GM08714 (cell line): ENCODE data around the gene FBLN1.
"Not testable (repeated sequence)": the region's sequence is repeated elsewhere in the genome, so short reads cannot be mapped to it uniquely, and the experiment has no call there.

ENCODE experiments used
- H3K4me3 ChIP-seq: fragments of 200-500 bp; sonication (Bioruptor generic); 2 replicates; pipeline ENCODE4 v1.5.1; 2014; ENCODE audit warnings: mild to moderate bottlenecking, low read length, inconsistent platforms
- ZNF274 ChIP-seq: IDR thresholded peaks from 2 replicates; pipeline ENCODE4 v1.6.1; 2012; ENCODE audit warnings: mild to moderate bottlenecking, low read depth, low read length

Gene FBLN1

GRCh38 chr22:45550416-45550815 lies 47.7 kb downstream of the FBLN1 start:
- H3K4me3 ChIP-seq: no peak overlapping the region
- TF ChIP-seq ZNF274: no peak

GRCh38 chr22:45550891-45551290 lies 48.2 kb downstream of the FBLN1 start:
- TF ChIP-seq ZNF274: no peak
- H3K4me3 ChIP-seq: no peak overlapping the region

- no peak overlapping the region for H3K4me3 ChIP-seq
- no peak for TF ChIP-seq ZNF274
Observed at GRCh38 chr22:45551310-45552016, 48.8 kb downstream of the FBLN1 start.

- no peak overlapping the region for H3K4me3 ChIP-seq
- TF ChIP-seq ZNF274: no peak
Observed at GRCh38 chr22:45552017-45552411, 49.3 kb downstream of the FBLN1 start.

GRCh38 chr22:45552580-45553350 lies 50.1 kb downstream of the FBLN1 start:
- TF ChIP-seq ZNF274: no peak
- H3K4me3 ChIP-seq: no peak overlapping the region

- TF ChIP-seq ZNF274: no peak
- H3K4me3 ChIP-seq: no peak overlapping the region
Observed at GRCh38 chr22:45553351-45554039, 50.8 kb downstream of the FBLN1 start.

- no peak overlapping the region for H3K4me3 ChIP-seq
- no peak for TF ChIP-seq ZNF274
Observed at GRCh38 chr22:45554040-45554406, 51.3 kb downstream of the FBLN1 start.

- H3K4me3 ChIP-seq: no peak overlapping the region
- no peak for TF ChIP-seq ZNF274
Observed at GRCh38 chr22:45554861-45555260, 52.2 kb downstream of the FBLN1 start.

- not testable (repeated sequence) for H3K4me3 ChIP-seq
Observed at GRCh38 chr22:45557926-45558325, 55.2 kb downstream of the FBLN1 start.

- H3K4me3 ChIP-seq: not testable (repeated sequence)
Observed at GRCh38 chr22:45560092-45560491, 57.4 kb downstream of the FBLN1 start.

- H3K4me3 ChIP-seq: not testable (repeated sequence)
Observed at GRCh38 chr22:45560761-45561160, 58.1 kb downstream of the FBLN1 start.

- no peak for TF ChIP-seq ZNF274
- no peak overlapping the region for H3K4me3 ChIP-seq
Observed at GRCh38 chr22:45562102-45562501, 59.4 kb downstream of the FBLN1 start.

- H3K4me3 ChIP-seq: no peak overlapping the region
- TF ChIP-seq ZNF274: no peak
Observed at GRCh38 chr22:45562537-45563361, 60.1 kb downstream of the FBLN1 start.

GRCh38 chr22:45563362-45564040 lies 60.8 kb downstream of the FBLN1 start:
- no peak for TF ChIP-seq ZNF274
- no peak overlapping the region for H3K4me3 ChIP-seq
